Activated effector memory CD4-positive, alpha-beta T cell treated with Interleukin-2 at 50 U/mL for 16 hours (primary cell): ENCODE data around the gene WSCD2.

ENCODE experiments used
- DNase-seq: peaks from one replicate; pipeline ENCODE4 v3.0.0-alpha.2; 2020

Gene WSCD2

GRCh38 chr12:108273217-108273616 lies 144.1 kb downstream of the WSCD2 start:
- no peak for DNase-seq

- no peak for DNase-seq
Measured at GRCh38 chr12:108277613-108278012, 148.5 kb downstream of the WSCD2 start.

GRCh38 chr12:108282160-108282559 lies 153.1 kb downstream of the WSCD2 start:
- DNase-seq = no peak

GRCh38 chr12:108282676-108283075 lies 153.6 kb downstream of the WSCD2 start:
- no peak for DNase-seq

GRCh38 chr12:108284163-108284562 lies 155.1 kb downstream of the WSCD2 start:
- no peak for DNase-seq

GRCh38 chr12:108285016-108285415 lies 155.9 kb downstream of the WSCD2 start:
- no peak for DNase-seq

- DNase-seq = no peak
Measured at GRCh38 chr12:108287227-108287626, 158.1 kb downstream of the WSCD2 start.

- no peak for DNase-seq
Measured at GRCh38 chr12:108289350-108290161, 160.5 kb downstream of the WSCD2 start.

- no peak for DNase-seq
Measured at GRCh38 chr12:108295641-108296040, 166.6 kb downstream of the WSCD2 start.

- no peak for DNase-seq
Measured at GRCh38 chr12:108296945-108297344, 167.9 kb downstream of the WSCD2 start.

GRCh38 chr12:108297424-108297823 lies 168.3 kb downstream of the WSCD2 start:
- DNase-seq = no peak

- no peak for DNase-seq
Measured at GRCh38 chr12:108297895-108298760, 169.0 kb downstream of the WSCD2 start.

- no peak for DNase-seq
Measured at GRCh38 chr12:108298761-108299275, 169.7 kb downstream of the WSCD2 start.

GRCh38 chr12:108299516-108299915 lies 170.4 kb downstream of the WSCD2 start:
- no peak for DNase-seq
